HepG2 (cell line): ENCODE measurements around the gene LSM5. TPM values are rescaled to one million over a fixed set of nuclear protein-coding genes. Genes with fewer than 3 reads are reported as not detected.

ENCODE experiments used
- ATAC-seq: fragments of 200-7000 bp; cut with Tn5 transposase; 3 replicates; pipeline ENCODE4 v1.9.1; 2020; ENCODE audit warnings: mild to moderate bottlenecking, moderate library complexity
- BruUV-seq: library from RNA; stranded (reverse); fragments of 400-500 nt; replicated peaks from 2 replicates; lab custom pipeline; 2021; lab: Mats Ljungman, UMichigan
- CTCF ChIA-PET: fragments of 300-600 bp; formaldehyde crosslinking; extraction: SDS; loops from one replicate; lab custom pipeline; 2021; ENCODE audit warnings: low total read pairs, inconsistent platforms, low intra/inter-chr PET ratio; lab: Yijun Ruan, JAX
- POLR2A ChIA-PET: fragments of 350-600 bp; sonication (Branson Sonifier 250); formaldehyde crosslinking; loops from one replicate; lab custom pipeline; 2020; ENCODE audit warnings: antibody characterized with exemption, inconsistent platforms; lab: Yijun Ruan, JAX
- DNase-seq: peaks from one replicate; pipeline ENCODE4 v3.0.0-alpha.2; 2015; ENCODE audit warnings: low spot score
- FAIRE-seq: peaks from 3 replicates; lab custom pipeline; 2011; peaks lifted over from hg19 to GRCh38; lab: Jason Lieb, UNC
- H2AFZ ChIP-seq: one replicate; pipeline ENCODE4 v1.6.1; 2011; ENCODE audit warnings: low read length, inconsistent platforms
- H3K27ac ChIP-seq: fragments of 300-600 bp; 3 replicates; pipeline ENCODE4 v1.8.0; 2011; ENCODE audit warnings: mixed run types, mild to moderate bottlenecking, mixed read lengths, low read length, inconsistent platforms; ENCODE audit not compliant: insufficient read depth; ENCODE audit errors: extremely low read length
- H3K27me3 ChIP-seq, 2 experiments: fragments of 200-600 bp in 1 of 2; 2 replicates in 1 of 2; 3 replicates in 1 of 2; pipeline versions ENCODE4 v1.6.0 to v1.8.0; 2011; ENCODE audit warnings: low read length in 2 of 2, mild to moderate bottlenecking in 2 of 2, moderate library complexity in 2 of 2, inconsistent platforms in 1 of 2; ENCODE audit not compliant: insufficient read depth in 2 of 2, control insufficient read depth in 1 of 2
- H3K36me3 ChIP-seq, 2 experiments: fragments of 200-600 bp in 1 of 2; replicated peaks in 1 of 2; 2 replicates in 1 of 2; 3 replicates in 1 of 2; pipeline versions ENCODE4 v1.5.1 to v1.8.0; 2011; ENCODE audit warnings: low read length in 2 of 2, inconsistent platforms in 1 of 2; ENCODE audit not compliant: insufficient read depth in 2 of 2, control insufficient read depth in 1 of 2
- H3K4me1 ChIP-seq: 2 replicates; pipeline ENCODE4 v1.5.1; 2012; ENCODE audit warnings: low read length, inconsistent platforms; ENCODE audit not compliant: insufficient read depth
- H3K4me2 ChIP-seq: 2 replicates; pipeline ENCODE4 v1.6.0; 2011; ENCODE audit warnings: low read depth, low read length, inconsistent platforms
- H3K4me3 ChIP-seq, 3 experiments: fragments of 200-600 bp in 1 of 3; sonication (generic), shearing (Covaris generic) in 1 of 3; replicated peaks in 1 of 3; 2 replicates each; pipeline ENCODE4 v1.5.1; 2011 to 2016; ENCODE audit warnings: low read length in 3 of 3, inconsistent platforms in 2 of 3, low read depth in 2 of 3, mild to moderate bottlenecking in 2 of 3, control low read depth in 1 of 3, mixed read lengths in 1 of 3; ENCODE audit not compliant: insufficient read depth in 1 of 3
- H3K79me2 ChIP-seq: one replicate; pipeline ENCODE4 v1.6.1; 2011; ENCODE audit warnings: low read length, inconsistent platforms; ENCODE audit not compliant: insufficient read depth
- H3K9ac ChIP-seq: 2 replicates; pipeline ENCODE4 v1.6.0; 2011; ENCODE audit warnings: mild to moderate bottlenecking, low read depth, low read length, inconsistent platforms; ENCODE audit not compliant: insufficient read depth
- H3K9me3 ChIP-seq: 2 replicates; pipeline ENCODE4 v1.5.1; 2012; ENCODE audit warnings: mild to moderate bottlenecking, low read length
- H4K20me1 ChIP-seq: 2 replicates; pipeline ENCODE4 v1.6.0; 2011; ENCODE audit warnings: inconsistent platforms, mild to moderate bottlenecking, low read length, moderate library complexity; ENCODE audit not compliant: insufficient read depth
- CBFB ChIP-seq: sonication (generic); formaldehyde crosslinking; IDR thresholded peaks from 2 replicates; pipeline ENCODE4 v1.4.0; 2020; ENCODE audit warnings: missing genetic modification reagents
- CBX5 ChIP-seq: sonication (generic); formaldehyde crosslinking; IDR thresholded peaks from 2 replicates; pipeline ENCODE4 v1.4.0; 2020; ENCODE audit warnings: missing genetic modification reagents, borderline replicate concordance
- EEA1 ChIP-seq: sonication (generic); formaldehyde crosslinking; IDR thresholded peaks from 2 replicates; pipeline ENCODE4 v1.5.1; 2020; ENCODE audit warnings: mild to moderate bottlenecking, missing genetic modification reagents, borderline replicate concordance
- KDM5A ChIP-seq: fragments of 200-600 bp; sonication (generic); IDR thresholded peaks from 2 replicates; pipeline ENCODE4 v1.7.0; 2018; ENCODE audit warnings: antibody characterized with exemption, mild to moderate bottlenecking, low read length, borderline replicate concordance
- MEIS2 ChIP-seq: sonication (generic); formaldehyde crosslinking; IDR thresholded peaks from 2 replicates; pipeline ENCODE4 v1.9.0; 2021; ENCODE audit warnings: mild to moderate bottlenecking, missing genetic modification reagents
- ZFP37 ChIP-seq: sonication (generic); formaldehyde crosslinking; IDR thresholded peaks from 2 replicates; pipeline ENCODE4 v1.4.0; 2020; ENCODE audit warnings: missing genetic modification reagents, borderline replicate concordance
- ZNF256 ChIP-seq: sonication (generic); formaldehyde crosslinking; conservative IDR thresholded peaks from 2 replicates; pipeline ENCODE4 v1.4.0; 2020; ENCODE audit warnings: missing genetic modification reagents
- ZNF33B ChIP-seq: sonication (generic); formaldehyde crosslinking; IDR thresholded peaks from 2 replicates; pipeline ENCODE4 v1.5.1; 2020; ENCODE audit warnings: mild to moderate bottlenecking, missing genetic modification reagents
- ZSCAN21 ChIP-seq: sonication (generic); formaldehyde crosslinking; IDR thresholded peaks from 2 replicates; pipeline ENCODE4 v1.8.0; 2022; ENCODE audit warnings: mild to moderate bottlenecking, missing genetic modification reagents, moderate library complexity, borderline replicate concordance
- WGBS: methylation state at CpG from one replicate; pipeline ENCODE4 v1.1.6; 2017; ENCODE audit warnings: low lambda C conversion rate; 5-methylcytosine and 5-hydroxymethylcytosine counted together
- in situ Hi-C: cut with HindIII; loops from 2 replicates; pipeline ENCODE4 v1.10.0; 2017; ENCODE audit warnings: low pct_unique_long_range_greater_than_20kb; ENCODE audit not compliant: extremely low pct_ligation_motif_present
- intact Hi-C: fragments of 100-400 bp; cut with micrococcal nuclease; formaldehyde crosslinking; loops from one replicate; pipeline ENCODE4 v1.10.0; 2022; ENCODE audit not compliant: unreplicated experiment
- polyA plus RNA-seq, 8 experiments: library from polyadenylated mRNA; depleted of rRNA in 3 of 8; stranded (reverse) in 7 of 8; unstranded in 1 of 8; fragments of >200 nt; fragmentation: Illumina TruSeq in 4 of 8; extraction: Trizol in 4 of 8; gene quantifications; 2 replicates each; pipeline versions ENCODE4 v1.2.1 to v1.2.3, GENCODE V29; 2011 to 2016; ENCODE audit warnings: low read depth in 4 of 8, missing spikeins in 1 of 8, mixed read lengths in 1 of 8; ENCODE audit not compliant: insufficient read depth in 1 of 8
- total RNA-seq, 5 experiments: library from RNA; depleted of rRNA; stranded (reverse); fragments of >200 nt; fragmentation: Illumina TruSeq; extraction: Trizol; gene quantifications; 2 replicates each; pipeline ENCODE4 v1.2.3, GENCODE V29; 2016; ENCODE audit warnings: low read depth in 1 of 5
- TF ChIP-seq, protein P1 (sequence below): sonication (generic); formaldehyde crosslinking; IDR thresholded peaks from 2 replicates; pipeline ENCODE4 v1.5.0; 2020; ENCODE audit warnings: mild to moderate bottlenecking, missing genetic modification reagents
- TF ChIP-seq, protein P2 (sequence below): sonication (generic); formaldehyde crosslinking; IDR thresholded peaks from 2 replicates; pipeline ENCODE4 v1.9.0; 2022; ENCODE audit warnings: low read depth, missing genetic modification reagents
- TF ChIP-seq, protein P3 (sequence below): sonication (generic); formaldehyde crosslinking; IDR thresholded peaks from 2 replicates; pipeline ENCODE4 v1.5.0; 2020; ENCODE audit warnings: mild to moderate bottlenecking, missing genetic modification reagents, moderate library complexity

The LSM5 gene
- total and polyA plus RNA-seq, 2 of the 13 experiments (the other 11 are each of a cell fraction or from before 2014, with no cell fraction given): 30.3 to 183 TPM

DNA sequence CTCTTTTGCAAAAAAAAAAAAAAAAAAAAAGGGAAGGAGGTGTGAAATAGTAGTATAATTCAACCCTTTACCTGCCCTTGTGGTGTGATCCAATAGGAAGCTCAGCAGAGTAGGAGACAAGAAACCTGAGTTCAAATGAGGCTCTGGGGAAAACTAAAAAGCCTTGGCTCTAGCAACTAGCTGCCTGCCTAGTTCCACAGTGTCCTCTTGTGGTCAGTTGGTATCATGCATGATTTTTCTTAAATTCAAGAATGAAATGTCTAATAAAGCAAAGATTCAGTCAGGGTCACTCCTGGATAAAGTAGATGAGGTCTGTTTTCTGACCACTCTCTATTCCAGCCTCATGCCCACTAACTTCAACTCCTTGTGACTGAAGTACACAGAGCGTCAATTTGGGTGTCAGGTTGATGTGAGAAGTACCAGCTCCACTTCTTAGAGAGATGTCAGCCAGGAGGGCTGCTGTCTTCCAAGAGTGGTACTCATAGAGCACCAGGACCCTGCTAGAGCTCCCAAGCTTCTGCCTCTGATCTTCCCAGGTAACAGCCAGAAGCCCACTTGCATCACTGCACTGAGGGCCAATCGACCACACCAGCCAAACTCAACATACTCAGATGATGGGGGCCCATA is 10.5 kb downstream of the LSM5 start (continued):
- no peak for TF ChIP-seq KDM5A
- TF ChIP-seq, protein P1, sequence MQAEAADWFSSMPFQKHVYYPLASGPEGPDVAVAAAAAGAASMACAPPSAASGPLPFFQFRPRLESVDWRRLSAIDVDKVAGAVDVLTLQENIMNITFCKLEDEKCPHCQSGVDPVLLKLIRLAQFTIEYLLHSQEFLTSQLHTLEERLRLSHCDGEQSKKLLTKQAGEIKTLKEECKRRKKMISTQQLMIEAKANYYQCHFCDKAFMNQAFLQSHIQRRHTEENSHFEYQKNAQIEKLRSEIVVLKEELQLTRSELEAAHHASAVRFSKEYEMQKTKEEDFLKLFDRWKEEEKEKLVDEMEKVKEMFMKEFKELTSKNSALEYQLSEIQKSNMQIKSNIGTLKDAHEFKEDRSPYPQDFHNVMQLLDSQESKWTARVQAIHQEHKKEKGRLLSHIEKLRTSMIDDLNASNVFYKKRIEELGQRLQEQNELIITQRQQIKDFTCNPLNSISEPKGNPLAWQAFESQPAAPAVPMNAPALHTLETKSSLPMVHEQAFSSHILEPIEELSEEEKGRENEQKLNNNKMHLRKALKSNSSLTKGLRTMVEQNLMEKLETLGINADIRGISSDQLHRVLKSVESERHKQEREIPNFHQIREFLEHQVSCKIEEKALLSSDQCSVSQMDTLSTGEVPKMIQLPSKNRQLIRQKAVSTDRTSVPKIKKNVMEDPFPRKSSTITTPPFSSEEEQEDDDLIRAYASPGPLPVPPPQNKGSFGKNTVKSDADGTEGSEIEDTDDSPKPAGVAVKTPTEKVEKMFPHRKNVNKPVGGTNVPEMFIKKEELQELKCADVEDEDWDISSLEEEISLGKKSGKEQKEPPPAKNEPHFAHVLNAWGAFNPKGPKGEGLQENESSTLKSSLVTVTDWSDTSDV (CRISPR knock-in tag): no peak
- no peak for TF ChIP-seq CBX5
- no peak for TF ChIP-seq ZNF33B (CRISPR knock-in tag)

DNA sequence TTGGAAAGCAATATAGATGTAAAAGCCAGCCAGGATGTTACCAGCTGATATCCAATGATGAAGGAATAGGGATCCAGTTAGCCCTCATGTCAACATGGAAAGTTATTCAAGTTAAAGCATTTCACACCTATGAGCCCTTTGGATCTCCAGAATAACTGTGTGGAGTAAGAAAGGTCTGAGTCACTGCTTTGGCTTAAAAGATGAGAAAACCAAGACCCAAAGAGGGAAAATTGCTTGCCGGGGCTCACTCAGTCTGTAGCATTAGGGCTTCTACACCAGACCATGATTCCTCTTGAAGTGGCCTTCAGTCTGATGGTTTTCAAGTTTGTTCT is 12.6 kb downstream of the LSM5 start:
- FAIRE-seq (no peak), DNase-seq (no peak), ATAC-seq (no peak)
- no peaks in the 10 kb centered on the region for H3K36me3 ChIP-seq
- no peaks in the 10 kb centered on the region for H3K79me2 ChIP-seq
- no peaks in the 10 kb centered on the region for H4K20me1 ChIP-seq
- BruUV-seq: no TSS peak
- H3K27me3 ChIP-seq: no peaks in the 10 kb centered on the region
- no peak overlapping the region for H3K4me3 ChIP-seq
- no peaks in the 10 kb centered on the region for H3K4me1 ChIP-seq
- in situ Hi-C loops (loop anchor here (10.0 kb wide), 1 partner anchor 263 kb away; no protein-coding TSS in a partner anchor), intact Hi-C loops (no loop called here)
- no peak overlapping the region for H3K27ac ChIP-seq
- no peak overlapping the region for H3K4me2 ChIP-seq
- H3K9me3 ChIP-seq: no peaks in the 10 kb centered on the region
- H3K9ac ChIP-seq: no peak overlapping the region
- POLR2A ChIA-PET: interaction anchor here (1.0 kb wide), 1 partner anchor 18 kb away, joined by 3 read pairs; the partner anchor contains the start of gene AVL9
- H2AFZ ChIP-seq: no peak overlapping the region
- WGBS: 24% methylated on average over 1 of the region's 1 CpG
- CTCF ChIA-PET: interaction anchor here (1.2 kb wide), 1 partner anchor 267 kb away, joined by 3 read pairs; no protein-coding TSS in a partner anchor
- TF ChIP-seq ZSCAN21 (CRISPR knock-in tag) (no peak), ZNF256 (CRISPR knock-in tag) (no peak), CBFB (no peak), ZFP37 (CRISPR knock-in tag) (no peak), MEIS2 (no peak), EEA1 (no peak)
- TF ChIP-seq, protein P2, sequence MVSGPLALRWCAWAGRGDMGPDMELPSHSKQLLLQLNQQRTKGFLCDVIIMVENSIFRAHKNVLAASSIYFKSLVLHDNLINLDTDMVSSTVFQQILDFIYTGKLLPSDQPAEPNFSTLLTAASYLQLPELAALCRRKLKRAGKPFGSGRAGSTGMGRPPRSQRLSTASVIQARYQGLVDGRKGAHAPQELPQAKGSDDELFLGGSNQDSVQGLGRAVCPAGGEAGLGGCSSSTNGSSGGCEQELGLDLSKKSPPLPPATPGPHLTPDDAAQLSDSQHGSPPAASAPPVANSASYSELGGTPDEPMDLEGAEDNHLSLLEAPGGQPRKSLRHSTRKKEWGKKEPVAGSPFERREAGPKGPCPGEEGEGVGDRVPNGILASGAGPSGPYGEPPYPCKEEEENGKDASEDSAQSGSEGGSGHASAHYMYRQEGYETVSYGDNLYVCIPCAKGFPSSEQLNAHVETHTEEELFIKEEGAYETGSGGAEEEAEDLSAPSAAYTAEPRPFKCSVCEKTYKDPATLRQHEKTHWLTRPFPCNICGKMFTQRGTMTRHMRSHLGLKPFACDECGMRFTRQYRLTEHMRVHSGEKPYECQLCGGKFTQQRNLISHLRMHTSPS (CRISPR knock-in tag): no peak
- TF ChIP-seq, protein P3, sequence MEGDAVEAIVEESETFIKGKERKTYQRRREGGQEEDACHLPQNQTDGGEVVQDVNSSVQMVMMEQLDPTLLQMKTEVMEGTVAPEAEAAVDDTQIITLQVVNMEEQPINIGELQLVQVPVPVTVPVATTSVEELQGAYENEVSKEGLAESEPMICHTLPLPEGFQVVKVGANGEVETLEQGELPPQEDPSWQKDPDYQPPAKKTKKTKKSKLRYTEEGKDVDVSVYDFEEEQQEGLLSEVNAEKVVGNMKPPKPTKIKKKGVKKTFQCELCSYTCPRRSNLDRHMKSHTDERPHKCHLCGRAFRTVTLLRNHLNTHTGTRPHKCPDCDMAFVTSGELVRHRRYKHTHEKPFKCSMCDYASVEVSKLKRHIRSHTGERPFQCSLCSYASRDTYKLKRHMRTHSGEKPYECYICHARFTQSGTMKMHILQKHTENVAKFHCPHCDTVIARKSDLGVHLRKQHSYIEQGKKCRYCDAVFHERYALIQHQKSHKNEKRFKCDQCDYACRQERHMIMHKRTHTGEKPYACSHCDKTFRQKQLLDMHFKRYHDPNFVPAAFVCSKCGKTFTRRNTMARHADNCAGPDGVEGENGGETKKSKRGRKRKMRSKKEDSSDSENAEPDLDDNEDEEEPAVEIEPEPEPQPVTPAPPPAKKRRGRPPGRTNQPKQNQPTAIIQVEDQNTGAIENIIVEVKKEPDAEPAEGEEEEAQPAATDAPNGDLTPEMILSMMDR (CRISPR knock-in tag): no peak
